ENCODE results near the gene ATRIP.
A peak's percentile ranks its signal among the peaks of the same experiment; 100 is the strongest.

Gene ATRIP

GRCh38 chr3:48425281-48425812 lies 21.2 kb upstream of the ATRIP start:
- DNase-seq, result no peak

- DNase-seq, result no peak
Observed at GRCh38 chr3:48426401-48426909, 20.1 kb upstream of the ATRIP start.

GRCh38 chr3:48426944-48427629 lies 19.4 kb upstream of the ATRIP start:
- no peak for DNase-seq

GRCh38 chr3:48427630-48427962 lies 18.9 kb upstream of the ATRIP start:
- no peak for DNase-seq

- DNase-seq, result no peak
Observed at GRCh38 chr3:48428088-48428571, 18.4 kb upstream of the ATRIP start.

- DNase-seq, result peak in 1 of 2 donors; percentile 42
Observed at GRCh38 chr3:48428572-48429316, 17.8 kb upstream of the ATRIP start.

GRCh38 chr3:48429317-48429959 lies 17.1 kb upstream of the ATRIP start:
- peak in 1 of 2 donors; percentile 42 for DNase-seq

GRCh38 chr3:48429960-48430707 lies 16.4 kb upstream of the ATRIP start, which contains the start of gene PLXNB1:
Gene PLXNB1 (minus strand): TSS chr3:48430086. CDS start chr3:48424611, 5,475 bp downstream.
- DNase-seq, result no peak

- DNase-seq, result no peak
Observed at GRCh38 chr3:48430708-48431101, 15.8 kb upstream of the ATRIP start.

- DNase-seq, result no peak
Observed at GRCh38 chr3:48431224-48432029, 15.1 kb upstream of the ATRIP start.

GRCh38 chr3:48432411-48433371 lies 13.8 kb upstream of the ATRIP start:
- no peak for DNase-seq

GRCh38 chr3:48433472-48434118 lies 12.9 kb upstream of the ATRIP start:
- no peak for DNase-seq

- no peak for DNase-seq
Observed at GRCh38 chr3:48434591-48435222, 11.8 kb upstream of the ATRIP start.

GRCh38 chr3:48435223-48435595 lies 11.3 kb upstream of the ATRIP start:
- no peak for DNase-seq

- peak; percentile 60 to 88 for DNase-seq
Observed at GRCh38 chr3:48435774-48436476, 10.6 kb upstream of the ATRIP start.

- no peak for DNase-seq
Observed at GRCh38 chr3:48436477-48436787, 10.1 kb upstream of the ATRIP start.

- no peak for DNase-seq
Observed at GRCh38 chr3:48436855-48437254, 9.7 kb upstream of the ATRIP start.

GRCh38 chr3:48437812-48438211 lies 8.7 kb upstream of the ATRIP start:
- DNase-seq, result no peak
